GM18507 (cell line): ENCODE measurements around the gene MLKL.
"Not testable (repeated sequence)": the region's sequence is repeated elsewhere in the genome, so short reads cannot be mapped to it uniquely, and the experiment has no call there.

Experiments
- DNase-seq: peaks from one replicate; pipeline ENCODE4 v3.0.0; 2011; ENCODE audit warnings: low read depth; ENCODE audit not compliant: insufficient read length; ENCODE audit errors: extremely low spot score
- FAIRE-seq: peaks from 2 replicates; lab custom pipeline; 2011; peaks lifted over from hg19 to GRCh38; lab: Jason Lieb, UNC

The MLKL gene

GRCh38 chr16:74713325-74713724 is 12.7 kb upstream of the MLKL start:
- FAIRE-seq (no peak), DNase-seq (no peak)

- no peak for FAIRE-seq
- no peak for DNase-seq
These were observed 11.3 kb upstream of the MLKL start for GRCh38 chr16:74711938-74712337.

- DNase-seq (no peak), FAIRE-seq (no peak)
These were observed 9.7 kb upstream of the MLKL start for GRCh38 chr16:74710401-74710800.

- DNase-seq (peak; percentile 58), FAIRE-seq (peak; percentile 91)
These were observed 8.8 kb upstream of the MLKL start for GRCh38 chr16:74709441-74709877.

GRCh38 chr16:74700116-74700437 is 585 bp downstream of the MLKL start:
- peak; percentile 14 for DNase-seq
- FAIRE-seq = no peak

DNA sequence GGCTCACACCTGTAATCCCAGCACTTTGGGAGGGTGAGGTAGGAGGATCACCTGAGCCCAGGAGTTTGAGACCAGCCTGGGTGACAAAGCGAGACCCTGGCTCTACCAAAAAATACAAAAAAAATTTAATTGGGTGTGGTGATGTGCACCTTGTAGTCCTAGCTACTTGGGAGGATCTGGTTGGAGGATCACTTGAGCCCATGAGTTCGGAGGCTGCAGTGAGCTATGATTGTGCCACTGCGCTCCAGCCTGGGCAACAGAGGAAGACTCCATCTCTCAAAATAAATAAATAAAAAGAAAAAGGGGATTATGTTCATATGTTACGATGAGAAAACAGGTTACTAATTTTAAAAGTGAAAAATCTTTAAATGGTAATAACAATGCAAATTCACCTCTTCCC is 996 bp downstream of the MLKL start:
- DNase-seq (no peak), FAIRE-seq (no peak)

- DNase-seq = peak; percentile 20
- peak; percentile 15 for FAIRE-seq
These were observed 2.4 kb downstream of the MLKL start for GRCh38 chr16:74698222-74698621.

DNA sequence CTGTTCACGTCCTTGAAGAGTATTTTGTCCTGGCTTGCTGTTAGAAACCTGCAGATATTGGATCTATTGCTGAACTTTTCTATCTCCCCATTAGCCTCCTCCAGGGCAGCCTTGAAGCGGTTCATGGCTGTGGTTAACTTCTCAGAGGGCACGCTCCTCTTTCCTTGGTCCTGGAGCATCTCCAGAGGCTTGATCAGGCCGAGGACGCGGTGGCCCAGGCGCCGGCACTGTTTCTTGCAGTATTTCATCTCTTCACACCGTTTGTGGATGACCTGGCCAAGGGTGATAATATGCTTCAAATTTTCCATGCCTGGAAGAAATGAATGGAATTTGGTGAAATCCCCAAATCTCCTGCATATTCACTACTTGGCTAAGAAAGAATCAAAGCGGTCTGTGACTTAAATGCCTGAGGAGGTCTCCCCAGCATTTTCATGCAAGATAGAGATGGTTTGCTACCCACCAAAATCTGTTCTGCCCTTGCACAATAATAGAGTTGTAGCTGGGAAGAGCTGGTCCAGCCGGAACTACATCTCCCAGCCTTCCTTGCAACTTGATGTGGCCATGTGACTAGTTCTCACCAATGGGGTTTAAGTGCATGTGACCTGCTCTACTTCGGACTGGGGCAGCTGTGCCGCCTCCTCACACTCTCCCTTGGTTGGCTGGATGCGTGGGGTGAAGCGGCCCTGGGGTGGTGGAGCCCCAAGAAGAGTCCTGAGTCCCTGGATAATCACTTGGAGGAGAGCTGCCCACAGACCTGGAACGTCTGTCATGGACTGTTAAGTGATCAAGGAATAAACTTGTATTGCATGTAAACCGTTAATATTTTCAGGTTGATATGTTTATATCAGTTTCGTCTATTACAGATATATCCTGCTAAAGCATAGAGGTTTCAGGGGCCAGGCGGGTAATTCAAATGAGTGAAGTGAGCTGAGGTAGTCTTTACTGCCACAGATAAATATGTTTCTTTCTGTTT is 4.9 kb downstream of the MLKL start:
- DNase-seq = peak; percentile 68
- FAIRE-seq = peak; percentile 87

DNA sequence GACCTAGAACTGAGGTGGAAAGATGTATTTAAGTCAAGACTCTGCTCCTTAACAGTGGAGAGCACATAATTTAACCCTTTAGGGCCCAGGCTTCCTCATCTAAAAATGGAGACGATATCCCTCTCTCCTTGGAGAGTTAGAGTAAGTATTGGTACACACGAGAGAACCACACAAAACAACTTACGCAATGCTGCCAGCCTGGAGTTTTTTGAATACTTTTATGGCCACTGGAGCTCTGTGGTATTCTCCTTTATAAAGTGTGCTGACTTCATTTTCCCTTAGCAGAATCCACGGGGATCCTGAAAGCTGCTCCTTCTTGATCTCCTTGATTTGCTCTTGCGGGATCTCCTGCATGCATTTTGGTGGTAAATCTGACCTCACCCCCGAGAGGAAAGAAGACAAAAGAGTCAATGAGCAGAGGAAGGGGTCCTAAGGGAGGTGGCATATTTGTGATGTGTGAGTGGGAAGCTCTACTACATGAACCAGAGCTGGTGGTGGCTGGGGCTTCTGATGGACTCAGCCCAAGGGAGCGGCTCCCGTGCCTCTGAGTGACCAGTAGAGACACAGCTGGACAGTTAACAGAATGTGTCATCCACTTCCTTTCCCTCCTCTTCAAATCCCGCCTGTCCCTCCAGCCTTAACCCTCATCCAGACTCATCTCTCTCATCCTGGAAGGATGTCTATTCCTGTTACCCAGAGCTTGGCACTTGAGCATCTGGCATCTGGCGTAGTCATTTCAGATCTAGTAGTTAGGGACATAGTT is 9.4 kb downstream of the MLKL start:
- FAIRE-seq = no peak

GRCh38 chr16:74682556-74682955 is 18.1 kb downstream of the MLKL start:
- FAIRE-seq = no peak
- DNase-seq = no peak

More for the DNA sequence above, 9.4 kb downstream of the MLKL start:
- DNase-seq = no peak

DNA sequence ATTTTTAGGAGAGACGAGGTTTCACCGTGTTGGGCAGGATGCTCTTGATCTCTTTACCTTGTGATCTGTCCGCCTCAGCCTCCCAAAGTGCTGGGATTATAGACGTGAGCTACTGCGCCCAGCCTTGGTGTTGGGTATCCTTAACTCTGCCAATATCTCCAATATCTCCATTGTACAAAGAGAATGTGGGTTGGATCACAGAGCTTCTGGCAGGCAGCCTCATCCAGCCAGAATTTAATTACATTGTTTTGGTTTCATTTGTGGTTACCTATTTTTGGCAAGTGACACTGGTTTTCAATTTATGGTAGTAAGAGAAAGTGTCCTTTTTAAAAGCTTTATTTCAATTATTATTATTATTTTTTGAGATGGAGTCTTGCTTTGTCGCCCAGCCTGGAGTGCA is 20.0 kb downstream of the MLKL start:
- DNase-seq (no peak), FAIRE-seq (no peak)

DNA sequence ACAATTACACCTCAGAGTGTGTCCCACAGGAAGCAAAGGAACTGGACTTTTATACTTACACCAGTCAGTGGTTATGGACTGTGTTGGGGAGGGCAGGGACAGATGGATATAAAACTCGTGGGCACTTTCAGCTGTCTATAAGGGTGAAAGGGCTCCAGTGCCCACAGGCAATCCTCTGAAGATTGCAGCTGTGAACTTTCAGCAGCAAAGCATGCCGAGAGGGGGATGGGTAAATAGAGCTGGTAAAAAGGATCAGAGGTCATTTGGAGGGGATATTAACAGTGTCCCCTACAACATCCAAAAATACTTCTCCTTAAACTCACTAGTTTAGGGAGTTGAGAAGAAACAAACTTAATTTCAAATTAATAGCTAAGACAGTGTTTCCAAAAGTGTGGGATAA is 20.7 kb downstream of the MLKL start:
- no peak for DNase-seq
- FAIRE-seq = no peak

GRCh38 chr16:74677868-74678267 is 22.8 kb downstream of the MLKL start:
- FAIRE-seq (no peak), DNase-seq (no peak)

GRCh38 chr16:74673876-74674275 is 26.8 kb downstream of the MLKL start:
- DNase-seq (no peak), FAIRE-seq (no peak)

DNA sequence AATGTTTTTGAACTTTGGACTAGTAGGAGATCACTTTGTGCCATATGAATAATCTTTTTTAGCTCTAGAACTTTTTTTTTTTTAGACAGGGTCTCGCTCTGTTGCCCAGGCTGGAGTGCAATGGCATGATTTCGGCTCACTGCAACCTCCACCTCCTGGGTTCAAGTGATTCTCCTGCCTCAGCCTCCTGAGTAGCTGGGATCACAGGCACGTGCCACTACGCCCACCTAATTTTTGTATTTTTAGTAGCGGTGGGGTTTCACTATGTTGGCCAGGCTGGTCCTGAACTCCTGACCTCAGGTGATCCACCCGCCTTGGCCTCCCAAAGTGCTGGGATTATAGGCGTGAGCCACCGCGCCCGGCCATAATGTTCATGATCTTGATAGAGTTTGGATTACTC is 31.8 kb downstream of the MLKL start:
- not testable (repeated sequence) for DNase-seq, FAIRE-seq

DNA sequence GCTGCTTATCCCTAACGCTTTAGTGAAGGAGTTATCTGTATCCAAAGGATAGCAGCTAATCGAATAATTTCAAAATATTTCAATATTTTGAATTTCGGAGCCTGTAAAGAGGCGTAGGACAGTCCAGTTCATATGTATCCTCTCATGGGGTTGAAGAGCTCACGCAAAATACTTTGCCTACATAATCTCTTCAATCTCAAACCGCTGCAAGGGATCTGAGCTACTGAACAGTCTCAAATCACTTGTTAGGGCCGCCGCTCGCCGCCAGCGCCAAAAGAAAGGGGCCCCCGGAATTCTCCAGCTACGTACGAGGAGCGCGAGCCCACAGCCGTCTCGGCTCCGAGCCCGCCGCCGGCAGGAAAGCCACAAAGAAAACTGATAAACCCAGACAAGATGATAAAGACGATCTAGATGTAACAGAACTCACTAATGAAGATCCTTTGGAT is 33.4 kb downstream of the MLKL start:
- FAIRE-seq (no peak), DNase-seq (no peak)

- peak; percentile 98 for DNase-seq
- peak; percentile 98 for FAIRE-seq
These were observed 34.0 kb downstream of the MLKL start, which contains the start of gene RFWD3 for GRCh38 chr16:74666425-74667254. Gene RFWD3 (minus strand): TSS chr16:74666877. CDS start chr16:74661449, 5,428 bp downstream.

DNA sequence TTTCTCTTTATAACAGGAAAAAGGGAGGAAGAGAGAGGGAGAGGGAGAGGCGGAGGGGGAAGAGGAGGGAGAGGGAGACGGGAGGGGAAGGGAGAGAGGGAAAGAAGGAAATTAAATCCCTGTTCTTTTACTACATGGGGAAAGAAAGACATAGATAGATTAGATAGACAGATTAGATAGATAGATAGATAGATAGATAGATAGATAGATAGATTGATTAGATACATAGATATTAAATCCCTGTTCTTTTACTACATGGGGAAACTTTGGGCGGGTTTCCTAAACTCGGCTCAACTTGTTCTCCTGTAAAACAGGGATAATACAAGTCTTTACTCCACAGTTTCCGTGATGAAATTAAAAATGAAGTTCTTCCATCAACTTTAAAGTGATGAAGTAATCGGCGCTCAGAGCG is 34.6 kb downstream of the MLKL start:
- no peak for DNase-seq

GRCh38 chr16:74661064-74661463 is 39.6 kb downstream of the MLKL start:
- no peak for FAIRE-seq

More for the DNA sequence above, 34.6 kb downstream of the MLKL start:
- FAIRE-seq = no peak

DNA sequence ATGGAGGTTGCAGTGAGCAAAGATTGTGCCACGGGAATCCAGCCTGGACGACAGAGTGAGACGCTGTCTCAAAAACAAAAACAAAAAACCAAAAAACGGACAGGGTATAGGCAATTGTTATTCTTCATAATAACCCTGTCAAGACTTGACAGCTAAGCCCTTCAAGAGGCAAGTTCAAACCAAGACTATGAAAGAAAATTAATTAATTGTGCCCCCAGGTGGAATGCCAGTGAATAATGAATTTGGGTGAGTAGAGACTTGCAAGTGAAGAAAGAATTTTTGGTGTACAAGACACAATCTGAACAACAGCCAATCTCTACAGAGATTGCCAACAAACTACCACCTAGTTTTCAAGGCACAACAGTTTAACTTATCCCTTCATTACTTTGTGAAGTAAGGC is 40.3 kb downstream of the MLKL start:
- FAIRE-seq = no peak
- no peak for DNase-seq

More at GRCh38 chr16:74661064-74661463, 39.6 kb downstream of the MLKL start:
- no peak for DNase-seq
